Measurements from ENCODE around the gene RAD51B.
"Not testable (repeated sequence)": the region's sequence is repeated elsewhere in the genome, so short reads cannot be mapped to it uniquely, and the experiment has no call there.

Gene RAD51B

GRCh38 chr14:67984274-67984673 lies 164.7 kb downstream of the RAD51B start:
- no peak for DNase-seq (ENCODE audit: low spot score)

GRCh38 chr14:67986131-67986841 lies 166.7 kb downstream of the RAD51B start:
- DNase-seq (ENCODE audit: low spot score): no peak

GRCh38 chr14:67987606-67988005 lies 168.0 kb downstream of the RAD51B start:
- DNase-seq (ENCODE audit: low spot score): no peak

- not testable (repeated sequence) for DNase-seq (ENCODE audit: low spot score)
Observed at GRCh38 chr14:67988210-67988609, 168.6 kb downstream of the RAD51B start.

- DNase-seq (ENCODE audit: low spot score): no peak
Observed at GRCh38 chr14:67990576-67990975, 171.0 kb downstream of the RAD51B start.

- no peak for DNase-seq (ENCODE audit: low spot score)
Observed at GRCh38 chr14:67994531-67994930, 175.0 kb downstream of the RAD51B start.

GRCh38 chr14:67996235-67996634 lies 176.7 kb downstream of the RAD51B start:
- DNase-seq (ENCODE audit: low spot score): no peak

GRCh38 chr14:67998834-67999233 lies 179.3 kb downstream of the RAD51B start:
- no peak for DNase-seq (ENCODE audit: low spot score)

- DNase-seq (ENCODE audit: low spot score): no peak
Observed at GRCh38 chr14:67999290-67999689, 179.7 kb downstream of the RAD51B start.

- no peak for DNase-seq (ENCODE audit: low spot score)
Observed at GRCh38 chr14:67999705-68000384, 180.3 kb downstream of the RAD51B start.

GRCh38 chr14:68000511-68000910 lies 180.9 kb downstream of the RAD51B start:
- no peak for DNase-seq (ENCODE audit: low spot score)

GRCh38 chr14:68008491-68008890 lies 188.9 kb downstream of the RAD51B start:
- DNase-seq (ENCODE audit: low spot score): no peak

- DNase-seq (ENCODE audit: low spot score): no peak
Observed at GRCh38 chr14:68011406-68012028, 191.9 kb downstream of the RAD51B start.

GRCh38 chr14:68012871-68013270 lies 193.3 kb downstream of the RAD51B start:
- DNase-seq (ENCODE audit: low spot score): no peak

- no peak for DNase-seq (ENCODE audit: low spot score)
Observed at GRCh38 chr14:68013326-68013725, 193.7 kb downstream of the RAD51B start.

GRCh38 chr14:68014771-68015170 lies 195.2 kb downstream of the RAD51B start:
- DNase-seq (ENCODE audit: low spot score): no peak

GRCh38 chr14:68015356-68016254 lies 196.0 kb downstream of the RAD51B start:
- DNase-seq (ENCODE audit: low spot score): no peak

- DNase-seq (ENCODE audit: low spot score): no peak
Observed at GRCh38 chr14:68016255-68016914, 196.8 kb downstream of the RAD51B start.

GRCh38 chr14:68018598-68018997 lies 199.0 kb downstream of the RAD51B start:
- DNase-seq (ENCODE audit: low spot score): no peak

GRCh38 chr14:68020493-68020892 lies 200.9 kb downstream of the RAD51B start:
- DNase-seq (ENCODE audit: low spot score): no peak

GRCh38 chr14:68020999-68021663 lies 201.6 kb downstream of the RAD51B start:
- no peak for DNase-seq (ENCODE audit: low spot score)

Data from globus pallidus (tissue), 1 donor.